ENCODE data around the gene FSTL4. TPM values are rescaled to one million over a fixed set of nuclear protein-coding genes. Genes with fewer than 3 reads are reported as not detected.

Gene FSTL4
- polyA plus RNA-seq, 1 donor from 2014 or later, result 0.57 TPM

- H3K4me3 ChIP-seq (ENCODE audit: low read length), result peak overlapping the region; percentile 40
- no peaks in the 10 kb centered on the region for H3K27me3 ChIP-seq (ENCODE audit: insufficient read depth, low read depth, low read length)
- no peaks in the 10 kb centered on the region for H3K9me3 ChIP-seq (ENCODE audit: low read length)
- no peaks in the 10 kb centered on the region for H4K20me1 ChIP-seq (ENCODE audit: insufficient read depth)
- H3K36me3 ChIP-seq (ENCODE audit: insufficient read depth, low read length), result no peaks in the 10 kb centered on the region
- H3K9me2 ChIP-seq (ENCODE audit: insufficient read depth, low read length), result no peaks in the 10 kb centered on the region
- no peak overlapping the region for H2AFZ ChIP-seq (ENCODE audit: low read depth, low read length)
- H3K79me2 ChIP-seq (replicated peaks; ENCODE audit: insufficient read depth, low read length), result no peaks in the 10 kb centered on the region
- TF ChIP-seq MXI1 (conservative IDR thresholded peaks at IDR 0.05; ENCODE audit: poor library complexity, severe bottlenecking) (no peak), REST (IDR thresholded peaks at IDR 0.05; ENCODE audit: borderline replicate concordance) (no peak), POLR2AphosphoS5 (IDR thresholded peaks at IDR 0.05) (no peak), EP300 (conservative IDR thresholded peaks at IDR 0.05; ENCODE audit: poor library complexity, severe bottlenecking) (no peak), CTCF (IDR thresholded peaks at IDR 0.05; ENCODE audit: poor library complexity, severe bottlenecking) (no peak), EZH2 (IDR thresholded peaks at IDR 0.05; ENCODE audit: borderline replicate concordance, insufficient read depth, low read length, poor library complexity, severe bottlenecking) (no peak), RAD21 (conservative IDR thresholded peaks at IDR 0.05) (no peak), TAF1 (IDR thresholded peaks at IDR 0.05; ENCODE audit: low read depth) (no peak), SMC3 (conservative IDR thresholded peaks at IDR 0.05; ENCODE audit: poor library complexity) (no peak)
- peak overlapping the region; percentile 76 for H3K27ac ChIP-seq (ENCODE audit: low read length)
- peak overlapping the region; percentile 37 for H3K9ac ChIP-seq (ENCODE audit: low read length)
- peak overlapping the region; percentile 40 for H3K4me2 ChIP-seq (ENCODE audit: low read length)
- no peaks in the 10 kb centered on the region for H3F3A ChIP-seq (ENCODE audit: insufficient read depth, low read length, poor library complexity, severe bottlenecking)
Measured at GRCh38 chr5:133222040-133222439, 390.3 kb downstream of the FSTL4 start.

- Histone ChIP-seq H3K27ac (ENCODE audit: low read length) (no peak overlapping the region), H3F3A (ENCODE audit: insufficient read depth, low read length, poor library complexity, severe bottlenecking) (no peaks in the 10 kb centered on the region), H3K9ac (ENCODE audit: low read length) (no peak overlapping the region), H3K36me3 (ENCODE audit: insufficient read depth, low read length) (no peaks in the 10 kb centered on the region), H3K9me3 (ENCODE audit: low read length) (no peaks in the 10 kb centered on the region), H3K4me3 (ENCODE audit: low read length) (no peak overlapping the region), H3K9me2 (ENCODE audit: insufficient read depth, low read length) (no peaks in the 10 kb centered on the region), H4K20me1 (ENCODE audit: insufficient read depth) (no peaks in the 10 kb centered on the region), H3K27me3 (ENCODE audit: insufficient read depth, low read depth, low read length) (no peaks in the 10 kb centered on the region), H3K4me2 (ENCODE audit: low read length) (no peak overlapping the region), H3K79me2 (replicated peaks; ENCODE audit: insufficient read depth, low read length) (no peaks in the 10 kb centered on the region), H2AFZ (ENCODE audit: low read depth, low read length) (no peak overlapping the region)
- TF ChIP-seq CTCF (IDR thresholded peaks at IDR 0.05; ENCODE audit: poor library complexity, severe bottlenecking), result no peak
Measured at GRCh38 chr5:133220851-133221674, 391.3 kb downstream of the FSTL4 start.

Measured in neural cell (in vitro differentiated cells).